H9 (cell line): Measurements from ENCODE around the gene CCL13. TPM values are rescaled to one million over a fixed set of nuclear protein-coding genes. Genes with fewer than 3 reads are reported as not detected.

Experiments
- DNase-seq: peaks from one replicate; pipeline ENCODE4 v3.0.0-alpha.2; 2017
- H2AFZ ChIP-seq: one replicate; pipeline ENCODE4 v1.6.1; 2013; ENCODE audit warnings: mild to moderate bottlenecking, low read length, control low read depth, moderate library complexity
- H2AK5ac ChIP-seq: 2 replicates; pipeline ENCODE4 v1.6.1; 2013; ENCODE audit warnings: low read length, control low read depth, mixed read lengths; ENCODE audit not compliant: insufficient read length
- H2BK120ac ChIP-seq: one replicate; pipeline ENCODE4 v1.6.1; 2013; ENCODE audit warnings: low read depth, mild to moderate bottlenecking, low read length, control low read depth, inconsistent platforms; ENCODE audit not compliant: poor library complexity, severe bottlenecking
- H2BK12ac ChIP-seq: 2 replicates; pipeline ENCODE4 v1.6.1; 2013; ENCODE audit warnings: low read length, control low read depth, mixed read lengths, low read depth; ENCODE audit not compliant: insufficient read length
- H2BK15ac ChIP-seq: 2 replicates; pipeline ENCODE4 v1.6.1; 2013; ENCODE audit warnings: low read depth, low read length, control low read depth
- H2BK20ac ChIP-seq: one replicate; pipeline ENCODE4 v1.6.1; 2013; ENCODE audit warnings: low read depth, mild to moderate bottlenecking, low read length, control low read depth, inconsistent platforms; ENCODE audit not compliant: poor library complexity, severe bottlenecking
- H2BK5ac ChIP-seq: 2 replicates; pipeline ENCODE4 v1.6.1; 2013; ENCODE audit warnings: low read length, control low read depth, mixed read lengths; ENCODE audit not compliant: insufficient read length
- H3K14ac ChIP-seq: 2 replicates; pipeline ENCODE4 v1.6.1; 2013; ENCODE audit warnings: low read length, control low read depth; ENCODE audit not compliant: insufficient read depth
- H3K18ac ChIP-seq: 2 replicates; pipeline ENCODE4 v1.6.1; 2013; ENCODE audit warnings: low read depth, mild to moderate bottlenecking, mixed read lengths, low read length, control low read depth; ENCODE audit not compliant: insufficient read length
- H3K23ac ChIP-seq: 2 replicates; pipeline ENCODE4 v1.6.1; 2013; ENCODE audit warnings: low read length, control low read depth, mixed read lengths, low read depth; ENCODE audit not compliant: insufficient read length
- H3K23me2 ChIP-seq: 2 replicates; pipeline ENCODE4 v1.6.1; 2013; ENCODE audit warnings: low read depth, mild to moderate bottlenecking, mixed read lengths, low read length, control low read depth; ENCODE audit not compliant: insufficient read length, poor library complexity, severe bottlenecking
- H3K27ac ChIP-seq: 2 replicates; pipeline ENCODE4 v1.5.1; 2013; ENCODE audit warnings: low read length, control low read depth, mixed read lengths, low read depth; ENCODE audit not compliant: insufficient read length
- H3K27me3 ChIP-seq: 2 replicates; pipeline ENCODE4 v1.6.1; 2013; ENCODE audit warnings: low read length, control low read depth, inconsistent platforms; ENCODE audit not compliant: insufficient read depth
- H3K4ac ChIP-seq: 2 replicates; pipeline ENCODE4 v1.6.1; 2013; ENCODE audit warnings: low read depth, mild to moderate bottlenecking, control low read depth, inconsistent platforms, low read length, moderate library complexity
- H3K4me1 ChIP-seq: 2 replicates; pipeline ENCODE4 v1.6.1; 2013; ENCODE audit warnings: low read length, control low read depth, inconsistent platforms; ENCODE audit not compliant: insufficient read depth
- H3K4me2 ChIP-seq: 2 replicates; pipeline ENCODE4 v1.6.1; 2013; ENCODE audit warnings: low read length, control low read depth, mixed read lengths; ENCODE audit not compliant: insufficient read length, insufficient read depth
- H3K56ac ChIP-seq: 2 replicates; pipeline ENCODE4 v1.6.1; 2013; ENCODE audit warnings: low read depth, mild to moderate bottlenecking, mixed read lengths, low read length, control low read depth; ENCODE audit not compliant: insufficient read length
- H3K79me1 ChIP-seq: 2 replicates; pipeline ENCODE4 v1.6.1; 2013; ENCODE audit warnings: low read depth, mild to moderate bottlenecking, moderate library complexity, low read length, control low read depth, inconsistent platforms; ENCODE audit not compliant: insufficient read depth, poor library complexity, severe bottlenecking
- H3K79me2 ChIP-seq: 2 replicates; pipeline ENCODE4 v1.6.1; 2013; ENCODE audit warnings: low read length, control low read depth, inconsistent platforms; ENCODE audit not compliant: insufficient read depth
- H3K9ac ChIP-seq: 2 replicates; pipeline ENCODE4 v1.6.1; 2013; ENCODE audit warnings: low read length, control low read depth, mixed read lengths; ENCODE audit not compliant: insufficient read length; ENCODE audit errors: extremely low read depth
- H3K9me3 ChIP-seq: one replicate; pipeline ENCODE4 v1.6.1; 2013; ENCODE audit warnings: low read depth, low read length, inconsistent platforms; ENCODE audit not compliant: control insufficient read depth
- H3T11ph ChIP-seq: one replicate; pipeline ENCODE4 v1.6.1; 2013; ENCODE audit warnings: mild to moderate bottlenecking, low read length, control low read depth, inconsistent platforms
- H4K20me1 ChIP-seq: one replicate; pipeline ENCODE4 v1.6.1; 2013; ENCODE audit not compliant: control insufficient read depth, insufficient read length, insufficient read depth
- H4K5ac ChIP-seq: 2 replicates; pipeline ENCODE4 v1.6.1; 2013; ENCODE audit warnings: low read depth, mild to moderate bottlenecking, mixed read lengths, low read length, control low read depth; ENCODE audit not compliant: insufficient read length
- H4K8ac ChIP-seq: replicated peaks from 2 replicates; pipeline ENCODE4 v1.6.1; 2013; ENCODE audit warnings: low read length, control low read depth, mixed read lengths, low read depth; ENCODE audit not compliant: insufficient read length
- H4K91ac ChIP-seq: 2 replicates; pipeline ENCODE4 v1.6.1; 2013; ENCODE audit warnings: low read depth, mild to moderate bottlenecking, moderate library complexity, mixed read lengths, low read length, control low read depth; ENCODE audit not compliant: insufficient read length
- H3K27ac Mint-ChIP-seq, 3 experiments: 2 replicates in 2 of 3; 3 replicates in 1 of 3; pipeline ENCODE4 v1.8.0; 2020 to 2021; ENCODE audit warnings: mixed read lengths in 3 of 3, mild to moderate bottlenecking in 1 of 3, moderate library complexity in 1 of 3
- H3K27me3 Mint-ChIP-seq: 2 replicates; pipeline ENCODE4 v1.8.0; 2021; ENCODE audit warnings: low read depth, mild to moderate bottlenecking, moderate library complexity, mixed read lengths
- H3K36me3 Mint-ChIP-seq, 3 experiments: 2 replicates in 2 of 3; 3 replicates in 1 of 3; pipeline ENCODE4 v1.8.0; 2020 to 2021; ENCODE audit warnings: low read depth in 3 of 3, mixed read lengths in 3 of 3; ENCODE audit not compliant: insufficient read depth in 1 of 3
- H3K4me1 Mint-ChIP-seq, 2 experiments: 2 replicates each; pipeline ENCODE4 v1.8.0; 2020; ENCODE audit warnings: mixed read lengths in 2 of 2
- H3K4me3 Mint-ChIP-seq, 2 experiments: 2 replicates in 1 of 2; 3 replicates in 1 of 2; pipeline ENCODE4 v1.8.0; 2020 to 2021; ENCODE audit warnings: mild to moderate bottlenecking in 2 of 2, mixed read lengths in 2 of 2, moderate library complexity in 1 of 2
- H3K9me3 Mint-ChIP-seq, 2 experiments: 2 replicates in 1 of 2; 3 replicates in 1 of 2; pipeline ENCODE4 v1.8.0; 2020; ENCODE audit warnings: mild to moderate bottlenecking in 2 of 2, mixed read lengths in 2 of 2, moderate library complexity in 1 of 2
- WGBS: extraction: QIAGEN DNeasy Blood & Tissue Kit; methylation state at CpG from one replicate; pipeline ENCODE4 v1.1.7; 2013; ENCODE audit warnings: missing lambda C conversion rate, low lambda C conversion rate, mixed read lengths; ENCODE audit not compliant: insufficient read length; ENCODE audit errors: extremely low coverage; 5-methylcytosine and 5-hydroxymethylcytosine counted together
- total RNA-seq: library from RNA; stranded (reverse); gene quantifications from 2 replicates; pipeline ENCODE4 v1.2.1, GENCODE V29; 2021
- TF ChIP-seq, protein P1 (sequence below): fragments of 200-600 bp; sonication (generic); conservative IDR thresholded peaks from 3 replicates; pipeline ENCODE4 v1.8.0; 2021; ENCODE audit warnings: antibody characterized with exemption, mild to moderate bottlenecking

The CCL13 gene
- total RNA-seq, 1 experiment from 2014 or later: not detected

DNA sequence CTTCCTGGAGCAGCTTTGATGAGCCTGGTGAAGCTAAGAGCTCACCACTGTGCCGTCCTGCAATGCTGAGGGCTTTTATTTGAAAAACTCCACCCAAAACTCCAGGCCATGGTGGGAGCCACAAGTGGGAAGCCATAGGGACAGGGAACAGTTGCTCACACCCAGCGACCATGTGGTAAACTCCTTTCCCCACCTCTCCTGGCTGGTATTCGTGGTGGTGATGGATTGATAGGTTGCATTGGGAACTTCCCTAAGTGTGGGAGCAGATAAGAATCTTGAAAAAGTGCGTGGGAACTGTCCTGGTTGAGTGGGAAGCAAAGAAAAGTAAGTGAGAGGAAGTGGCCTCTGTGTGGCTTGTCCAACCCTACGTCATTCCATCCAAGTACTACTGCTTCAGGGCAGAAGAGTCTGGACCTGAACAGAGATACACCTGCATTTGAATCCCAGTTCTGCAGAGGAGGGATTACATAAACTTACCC, 6.9 kb downstream of the CCL13 start, which contains the start of gene CCL1:
Gene CCL1, minus strand, starts transcription at position 51 of the 479 bp plus-strand sequence. CDS start 72 bp downstream, outside the sequence.
- H3K18ac ChIP-seq: no peak within 1 kb of the TSS
- no peak within 1 kb of the TSS for H3K56ac ChIP-seq
- Mint-ChIP-seq H3K27ac (peak within 1 kb of the TSS in 1 of 3 experiments; percentile 43; a peak in 1 of 7 replicates), H3K9me3 (no peaks in the 10 kb centered on the region), H3K4me1 (peaks cover 3 to 12% of the 10 kb centered on the region in 2 experiments; a peak in 3 of 4 replicates), H3K4me3 (no peak within 1 kb of the TSS), H3K27me3 (peaks cover 21% of the 10 kb centered on the region), H3K36me3 (no peaks in the 10 kb centered on the region)
- no peak within 1 kb of the TSS for H3T11ph ChIP-seq
- H3K79me1 ChIP-seq: no peaks in the 10 kb centered on the region
- no peaks in the 10 kb centered on the region for H3K79me2 ChIP-seq
- no peak within 1 kb of the TSS for H2BK20ac ChIP-seq
- no peak for DNase-seq
- H3K27ac ChIP-seq: no peak within 1 kb of the TSS
- H3K4me1 ChIP-seq: no peaks in the 10 kb centered on the region
- no peak within 1 kb of the TSS for H3K14ac ChIP-seq
- H4K8ac ChIP-seq: no peak within 1 kb of the TSS
- TF ChIP-seq, protein P1, sequence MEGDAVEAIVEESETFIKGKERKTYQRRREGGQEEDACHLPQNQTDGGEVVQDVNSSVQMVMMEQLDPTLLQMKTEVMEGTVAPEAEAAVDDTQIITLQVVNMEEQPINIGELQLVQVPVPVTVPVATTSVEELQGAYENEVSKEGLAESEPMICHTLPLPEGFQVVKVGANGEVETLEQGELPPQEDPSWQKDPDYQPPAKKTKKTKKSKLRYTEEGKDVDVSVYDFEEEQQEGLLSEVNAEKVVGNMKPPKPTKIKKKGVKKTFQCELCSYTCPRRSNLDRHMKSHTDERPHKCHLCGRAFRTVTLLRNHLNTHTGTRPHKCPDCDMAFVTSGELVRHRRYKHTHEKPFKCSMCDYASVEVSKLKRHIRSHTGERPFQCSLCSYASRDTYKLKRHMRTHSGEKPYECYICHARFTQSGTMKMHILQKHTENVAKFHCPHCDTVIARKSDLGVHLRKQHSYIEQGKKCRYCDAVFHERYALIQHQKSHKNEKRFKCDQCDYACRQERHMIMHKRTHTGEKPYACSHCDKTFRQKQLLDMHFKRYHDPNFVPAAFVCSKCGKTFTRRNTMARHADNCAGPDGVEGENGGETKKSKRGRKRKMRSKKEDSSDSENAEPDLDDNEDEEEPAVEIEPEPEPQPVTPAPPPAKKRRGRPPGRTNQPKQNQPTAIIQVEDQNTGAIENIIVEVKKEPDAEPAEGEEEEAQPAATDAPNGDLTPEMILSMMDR: no peak
- no peaks in the 10 kb centered on the region for H4K20me1 ChIP-seq
- H3K23ac ChIP-seq: no peak within 1 kb of the TSS
- H3K23me2 ChIP-seq: no peaks in the 10 kb centered on the region
- H3K27me3 ChIP-seq: no peaks in the 10 kb centered on the region
- H2BK120ac ChIP-seq: no peak within 1 kb of the TSS
- no peaks in the 10 kb centered on the region for H3K9me3 ChIP-seq
- H3K4me2 ChIP-seq: no peak within 1 kb of the TSS
- H3K9ac ChIP-seq: no peak within 1 kb of the TSS
- H3K4ac ChIP-seq: no peak within 1 kb of the TSS
- H2BK12ac ChIP-seq: no peak within 1 kb of the TSS
- H4K91ac ChIP-seq: no peak within 1 kb of the TSS
- H4K5ac ChIP-seq: no peak within 1 kb of the TSS
- no peak within 1 kb of the TSS for H2AFZ ChIP-seq
- no peak within 1 kb of the TSS for H2BK15ac ChIP-seq
- no CpG with 5 or more reads among the region's 5 CpGs for WGBS
- no peak within 1 kb of the TSS for H2BK5ac ChIP-seq
- H2AK5ac ChIP-seq: no peak within 1 kb of the TSS
